SK-N-SH (cell line): Measurements from ENCODE around the gene PGS1. TPM values are rescaled to one million over a fixed set of nuclear protein-coding genes. Genes with fewer than 3 reads are reported as not detected.

Source experiments
- CTCF ChIA-PET: fragments of 300-600, 350-600 bp; formaldehyde crosslinking; extraction: SDS; loops from one replicate; lab custom pipeline; 2021; lab: Yijun Ruan, JAX
- POLR2A ChIA-PET: fragments of 350-600 bp; sonication (Branson Sonifier 250); formaldehyde crosslinking; extraction: SDS; loops from one replicate; lab custom pipeline; 2020; ENCODE audit warnings: antibody characterized with exemption, inconsistent platforms; lab: Yijun Ruan, JAX
- DNase-seq: peaks from one replicate; pipeline ENCODE4 v3.0.0; 2012
- H2AFZ ChIP-seq: fragments of 200-600 bp; sonication (generic); 2 replicates; pipeline ENCODE4 v1.8.1; 2016; ENCODE audit warnings: antibody characterized with exemption, mild to moderate bottlenecking, low read depth
- H3F3A ChIP-seq: fragments of 200-600 bp; sonication (generic); replicated peaks from 2 replicates; pipeline ENCODE3; 2016; ENCODE audit warnings: antibody characterized with exemption, mild to moderate bottlenecking; ENCODE audit not compliant: insufficient read depth
- H3K27ac ChIP-seq, 2 experiments: fragments of 200-500 bp in 1 of 2; fragments of 200-600 bp in 1 of 2; sonication (Bioruptor generic) in 1 of 2; sonication (generic), shearing (Covaris generic) in 1 of 2; 2 replicates each; pipeline versions ENCODE4 v1.5.1 to v1.6.1; 2014 to 2016; ENCODE audit warnings: low read depth in 2 of 2, inconsistent platforms in 1 of 2, low read length in 1 of 2, mild to moderate bottlenecking in 1 of 2, mixed read lengths in 1 of 2
- H3K27me3 ChIP-seq: fragments of 200-600 bp; sonication (generic), shearing (Covaris generic); 2 replicates; pipeline ENCODE4 v1.6.1; 2016; ENCODE audit warnings: mixed run types; ENCODE audit not compliant: insufficient read depth
- H3K36me3 ChIP-seq, 2 experiments: fragments of 200-500 bp in 1 of 2; fragments of 200-600 bp in 1 of 2; sonication (Bioruptor generic) in 1 of 2; sonication (generic) in 1 of 2; replicated peaks in 1 of 2; 2 replicates each; pipeline versions ENCODE3 to v1.5.1; 2014 to 2016; ENCODE audit warnings: low read length in 1 of 2, mild to moderate bottlenecking in 1 of 2; ENCODE audit not compliant: insufficient read depth in 2 of 2, control insufficient read depth in 1 of 2
- H3K4me1 ChIP-seq, 2 experiments: fragments of 200-500 bp in 1 of 2; fragments of 200-600 bp in 1 of 2; sonication (Bioruptor generic) in 1 of 2; sonication (generic), shearing (Covaris generic) in 1 of 2; 2 replicates each; pipeline versions ENCODE4 v1.5.1 to v1.6.1; 2014 to 2016; ENCODE audit warnings: low read depth in 1 of 2, low read length in 1 of 2, mixed run types in 1 of 2; ENCODE audit not compliant: insufficient read depth in 2 of 2, control insufficient read depth in 1 of 2
- H3K4me2 ChIP-seq: fragments of 200-600 bp; sonication (generic), shearing (Covaris generic); 2 replicates; pipeline ENCODE4 v1.6.1; 2017; ENCODE audit warnings: mixed run types
- H3K4me3 ChIP-seq, 2 experiments: fragments of 200-500 bp in 1 of 2; fragments of 200-600 bp in 1 of 2; sonication (Bioruptor generic) in 1 of 2; sonication (generic), shearing (Covaris generic) in 1 of 2; 2 replicates each; pipeline versions ENCODE4 v1.5.1 to v1.8.1; 2014 to 2016; ENCODE audit warnings: low read depth in 2 of 2, inconsistent platforms in 1 of 2, low read length in 1 of 2, mild to moderate bottlenecking in 1 of 2, mixed read lengths in 1 of 2, moderate library complexity in 1 of 2
- H3K79me2 ChIP-seq: fragments of 200-600 bp; sonication (generic); 2 replicates; pipeline ENCODE4 v1.8.1; 2017; ENCODE audit warnings: mild to moderate bottlenecking; ENCODE audit not compliant: insufficient read depth
- H3K9ac ChIP-seq: fragments of 200-600 bp; sonication (generic); 2 replicates; pipeline ENCODE4 v1.6.1; 2017; ENCODE audit warnings: mixed run types
- H3K9me2 ChIP-seq: fragments of 200-600 bp; sonication (generic); 2 replicates; pipeline ENCODE4 v1.6.1; 2017; ENCODE audit warnings: mixed run types
- H3K9me3 ChIP-seq: fragments of 200-600 bp; sonication (generic); 2 replicates; pipeline ENCODE4 v1.6.1; 2017; ENCODE audit warnings: mixed run types, mild to moderate bottlenecking, moderate library complexity
- H4K20me1 ChIP-seq: fragments of 200-600 bp; sonication (generic); 2 replicates; pipeline ENCODE4 v1.6.1; 2017; ENCODE audit warnings: mild to moderate bottlenecking, mixed run types; ENCODE audit not compliant: insufficient read depth
- CHD2 ChIP-seq: fragments of 150-350 bp; IDR thresholded peaks from 2 replicates; pipeline ENCODE4 v1.6.1; 2018; ENCODE audit warnings: low read length; ENCODE audit not compliant: partially characterized antibody
- CTCF ChIP-seq: fragments of 200-600 bp; sonication (generic); IDR thresholded peaks from 2 replicates; pipeline ENCODE4 v1.6.1; 2017; ENCODE audit warnings: antibody characterized with exemption, mild to moderate bottlenecking, moderate library complexity
- EP300 ChIP-seq, 2 experiments: IDR thresholded peaks; 2 replicates each; pipeline versions ENCODE4 v1.4.0 to v1.6.1; 2012; ENCODE audit warnings: borderline replicate concordance in 1 of 2, low read depth in 1 of 2, low read length in 1 of 2
- EZH2phosphoT487 ChIP-seq: fragments of 200-600 bp; sonication (generic); IDR thresholded peaks from 2 replicates; pipeline ENCODE4 v1.6.1; 2017; ENCODE audit warnings: low read depth, mixed run types, mild to moderate bottlenecking, antibody characterized with exemption, moderate library complexity, borderline replicate concordance
- FOXJ3 ChIP-seq: sonication (generic); formaldehyde crosslinking; IDR thresholded peaks from 2 replicates; pipeline ENCODE4 v1.5.1; 2020; ENCODE audit warnings: mild to moderate bottlenecking, missing genetic modification reagents
- GABPA ChIP-seq: IDR thresholded peaks from 2 replicates; pipeline ENCODE4 v1.4.0; 2012; ENCODE audit warnings: low read depth, mild to moderate bottlenecking
- JUND ChIP-seq: IDR thresholded peaks from 2 replicates; pipeline ENCODE4 v1.4.0; 2012
- MXI1 ChIP-seq: IDR thresholded peaks from 2 replicates; pipeline ENCODE4 v1.6.1; 2012; ENCODE audit warnings: mild to moderate bottlenecking, low read depth, low read length, improper control_type of control experiment
- NRF1 ChIP-seq: IDR thresholded peaks from 2 replicates; pipeline ENCODE4 v1.6.1; 2012; ENCODE audit warnings: low read depth, mild to moderate bottlenecking, low read length
- RAD21 ChIP-seq: IDR thresholded peaks from 2 replicates; pipeline ENCODE4 v1.6.1; 2012; ENCODE audit warnings: mild to moderate bottlenecking, low read length
- RFX5 ChIP-seq: IDR thresholded peaks from 2 replicates; pipeline ENCODE4 v1.6.1; 2012; ENCODE audit warnings: mild to moderate bottlenecking, improper control_type of control experiment, low read length
- TAF1 ChIP-seq: IDR thresholded peaks from 2 replicates; pipeline ENCODE4 v1.6.1; 2012; ENCODE audit warnings: low read depth, mild to moderate bottlenecking, low read length, moderate library complexity, borderline replicate concordance
- TCF12 ChIP-seq: IDR thresholded peaks from 2 replicates; pipeline ENCODE4 v1.4.0; 2012
- WGBS: methylation state at CpG from one replicate; pipeline ENCODE4 v1.1.6; 2017; ENCODE audit warnings: low lambda C conversion rate; 5-methylcytosine and 5-hydroxymethylcytosine counted together
- polyA plus RNA-seq, 3 experiments: library from polyadenylated mRNA; depleted of rRNA; stranded (reverse); fragments of >200 nt; gene quantifications; 2 replicates each; pipeline ENCODE4 v1.2.3, GENCODE V29; 2012
- TF ChIP-seq, protein P1 (sequence below): fragments of 150-350 bp; IDR thresholded peaks from 2 replicates; pipeline ENCODE4 v1.6.1; 2016; ENCODE audit warnings: mild to moderate bottlenecking, low read depth, low read length
- TF ChIP-seq, protein P2 (sequence below): IDR thresholded peaks from 2 replicates; pipeline ENCODE4 v1.6.1; 2012; ENCODE audit warnings: mild to moderate bottlenecking, low read depth, low read length, moderate library complexity

Gene PGS1
- polyA plus RNA-seq, 1 of the 3 experiments (the other 2 are of a cell fraction): 88.4 TPM

- Histone ChIP-seq H3F3A (peaks cover 8% of the 10 kb centered on the region), H3K9me3 (no peaks in the 10 kb centered on the region), H3K27ac (no peak overlapping the region), H3K79me2 (peaks cover 72% of the 10 kb centered on the region), H2AFZ (no peak overlapping the region), H3K9ac (no peak overlapping the region), H3K36me3 (peaks cover 40 to 60% of the 10 kb centered on the region in 2 experiments), H3K4me2 (no peak overlapping the region), H3K4me3 (no peak overlapping the region), H3K27me3 (no peaks in the 10 kb centered on the region), H3K4me1 (peaks cover 3 to 7% of the 10 kb centered on the region in 2 experiments; a peak in 3 of 4 replicates), H3K9me2 (no peaks in the 10 kb centered on the region), H4K20me1 (peaks cover 56% of the 10 kb centered on the region)
- TF ChIP-seq CHD2: no peak
- no peak for TF ChIP-seq JUND
- TF ChIP-seq EP300 (IDR thresholded peaks at IDR 0.05; ENCODE audit: borderline replicate concordance in 1 of 2, low read depth in 1 of 2, low read length in 1 of 2): no peak
- TF ChIP-seq EZH2phosphoT487: no peak
- TF ChIP-seq GABPA: no peak
- no peak for TF ChIP-seq CTCF
- TF ChIP-seq, protein P1, sequence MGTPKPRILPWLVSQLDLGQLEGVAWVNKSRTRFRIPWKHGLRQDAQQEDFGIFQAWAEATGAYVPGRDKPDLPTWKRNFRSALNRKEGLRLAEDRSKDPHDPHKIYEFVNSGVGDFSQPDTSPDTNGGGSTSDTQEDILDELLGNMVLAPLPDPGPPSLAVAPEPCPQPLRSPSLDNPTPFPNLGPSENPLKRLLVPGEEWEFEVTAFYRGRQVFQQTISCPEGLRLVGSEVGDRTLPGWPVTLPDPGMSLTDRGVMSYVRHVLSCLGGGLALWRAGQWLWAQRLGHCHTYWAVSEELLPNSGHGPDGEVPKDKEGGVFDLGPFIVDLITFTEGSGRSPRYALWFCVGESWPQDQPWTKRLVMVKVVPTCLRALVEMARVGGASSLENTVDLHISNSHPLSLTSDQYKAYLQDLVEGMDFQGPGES: no peak
- TF ChIP-seq NRF1: no peak
- TF ChIP-seq TAF1: no peak
- TF ChIP-seq TCF12: no peak
- TF ChIP-seq MXI1: no peak
- TF ChIP-seq RAD21: no peak
- ChIA-PET POLR2A (no interaction called here), CTCF (interaction anchor here (1.0 to 4.0 kb wide), 6 partner anchors 12 to 284 kb away, joined by 3 to 17 read pairs (median 7); no protein-coding TSS in a partner anchor)
- WGBS: 91% methylated on average over 14 of the region's 14 CpGs
- no peak for DNase-seq
Observed at GRCh38 chr17:78396441-78397337, 18.2 kb downstream of the PGS1 start.

DNA sequence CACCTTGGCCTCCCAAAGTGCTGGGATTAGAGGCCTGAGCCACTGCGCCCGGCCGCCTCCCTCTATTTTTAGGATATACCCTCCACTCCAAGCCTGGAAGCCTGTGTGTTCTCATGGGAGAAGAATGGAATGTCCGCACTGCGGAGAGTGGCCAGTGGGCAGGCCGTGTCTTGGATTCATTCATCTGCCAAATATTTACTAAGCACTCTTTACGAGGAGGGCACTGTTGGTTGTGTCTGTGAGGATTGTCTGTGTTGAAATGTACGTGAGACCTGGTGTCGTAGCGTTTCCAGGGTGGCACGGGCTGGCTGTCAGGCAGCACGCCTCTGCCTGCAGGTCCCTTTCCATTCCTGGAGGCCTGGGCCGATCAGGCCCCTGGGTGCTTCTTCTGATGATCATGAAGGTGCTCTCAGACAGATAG lies 19.2 kb downstream of the PGS1 start:
- Histone ChIP-seq H2AFZ (no peak overlapping the region), H3F3A (no peaks in the 10 kb centered on the region), H3K27me3 (no peaks in the 10 kb centered on the region), H3K9me2 (no peaks in the 10 kb centered on the region), H3K9ac (no peak overlapping the region), H3K36me3 (peaks cover 42 to 66% of the 10 kb centered on the region in 2 experiments), H3K4me3 (no peak overlapping the region), H3K4me2 (no peak overlapping the region), H3K27ac (no peak overlapping the region), H4K20me1 (peaks cover 46% of the 10 kb centered on the region), H3K9me3 (no peaks in the 10 kb centered on the region), H3K79me2 (peaks cover 62% of the 10 kb centered on the region), H3K4me1 (peaks cover 0 to 3% of the 10 kb centered on the region in 2 experiments; a peak in 1 of 4 replicates)
- POLR2A ChIA-PET: no interaction called here
- TF ChIP-seq FOXJ3 (CRISPR knock-in tag) (no peak), CTCF (no peak), EP300 (IDR thresholded peaks at IDR 0.05; ENCODE audit: borderline replicate concordance in 1 of 2, low read depth in 1 of 2, low read length in 1 of 2) (no peak), RAD21 (no peak), RFX5 (no peak), EZH2phosphoT487 (no peak)
- TF ChIP-seq, protein P2, sequence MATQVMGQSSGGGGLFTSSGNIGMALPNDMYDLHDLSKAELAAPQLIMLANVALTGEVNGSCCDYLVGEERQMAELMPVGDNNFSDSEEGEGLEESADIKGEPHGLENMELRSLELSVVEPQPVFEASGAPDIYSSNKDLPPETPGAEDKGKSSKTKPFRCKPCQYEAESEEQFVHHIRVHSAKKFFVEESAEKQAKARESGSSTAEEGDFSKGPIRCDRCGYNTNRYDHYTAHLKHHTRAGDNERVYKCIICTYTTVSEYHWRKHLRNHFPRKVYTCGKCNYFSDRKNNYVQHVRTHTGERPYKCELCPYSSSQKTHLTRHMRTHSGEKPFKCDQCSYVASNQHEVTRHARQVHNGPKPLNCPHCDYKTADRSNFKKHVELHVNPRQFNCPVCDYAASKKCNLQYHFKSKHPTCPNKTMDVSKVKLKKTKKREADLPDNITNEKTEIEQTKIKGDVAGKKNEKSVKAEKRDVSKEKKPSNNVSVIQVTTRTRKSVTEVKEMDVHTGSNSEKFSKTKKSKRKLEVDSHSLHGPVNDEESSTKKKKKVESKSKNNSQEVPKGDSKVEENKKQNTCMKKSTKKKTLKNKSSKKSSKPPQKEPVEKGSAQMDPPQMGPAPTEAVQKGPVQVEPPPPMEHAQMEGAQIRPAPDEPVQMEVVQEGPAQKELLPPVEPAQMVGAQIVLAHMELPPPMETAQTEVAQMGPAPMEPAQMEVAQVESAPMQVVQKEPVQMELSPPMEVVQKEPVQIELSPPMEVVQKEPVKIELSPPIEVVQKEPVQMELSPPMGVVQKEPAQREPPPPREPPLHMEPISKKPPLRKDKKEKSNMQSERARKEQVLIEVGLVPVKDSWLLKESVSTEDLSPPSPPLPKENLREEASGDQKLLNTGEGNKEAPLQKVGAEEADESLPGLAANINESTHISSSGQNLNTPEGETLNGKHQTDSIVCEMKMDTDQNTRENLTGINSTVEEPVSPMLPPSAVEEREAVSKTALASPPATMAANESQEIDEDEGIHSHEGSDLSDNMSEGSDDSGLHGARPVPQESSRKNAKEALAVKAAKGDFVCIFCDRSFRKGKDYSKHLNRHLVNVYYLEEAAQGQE: 0 out of 2 replicates have a peak, but pooled peaks have one; percentile 44
- CTCF ChIA-PET: interaction anchor here (0.8 to 4.0 kb wide), 4 partner anchors 16 to 313 kb away, joined by 3 to 17 read pairs (median 5); no protein-coding TSS in a partner anchor
- DNase-seq: no peak
- WGBS: 79% methylated on average over 13 of the region's 13 CpGs
